ENCODE results near the gene SCARB1. TPM values are rescaled to one million over a fixed set of nuclear protein-coding genes. Genes with fewer than 3 reads are reported as not detected.
A peak's percentile ranks its signal among the peaks of the same experiment; 100 is the strongest.

The SCARB1 gene
- total and polyA plus RNA-seq, 9 of the 15 experiments (the other 6 are each of a cell fraction or from before 2014, with no cell fraction given) = 0.56 to 157 (median 52.8) TPM

GRCh38 chr12:124783087-124783486, 80.6 kb downstream of the SCARB1 start:
- 94% methylated on average over 5 of the region's 5 CpGs for WGBS (ENCODE audit: insufficient coverage, low coverage, missing lambda C conversion rate)
- in situ Hi-C loops (cut with MboI) = no loop called here
- no peak for ATAC-seq
- Histone ChIP-seq H3K4me2 (ENCODE audit: insufficient read depth, low read length) (no peak overlapping the region), H3K9me3 (replicated peaks; ENCODE audit: control insufficient read depth, insufficient read depth, low read depth, low read length) (no peaks in the 10 kb centered on the region), H3K79me2 (ENCODE audit: control insufficient read depth, insufficient read depth, low read length) (no peaks in the 10 kb centered on the region), H3K4me1 (replicated peaks in 1 of 2; ENCODE audit: control insufficient read depth in 2 of 2, insufficient read depth in 2 of 2, low read length in 2 of 2) (peaks cover 0 to 23% of the 10 kb centered on the region in 2 experiments; a peak in 2 of 5 replicates), H3K9ac (ENCODE audit: insufficient read depth in 1 of 2, low read depth in 2 of 2, low read length in 2 of 2) (no peak overlapping the region), H4K20me1 (replicated peaks; ENCODE audit: control insufficient read depth, insufficient read depth, low read length) (no peaks in the 10 kb centered on the region), H3K9me1 (ENCODE audit: control insufficient read depth, insufficient read depth, low read length) (peaks cover 2% of the 10 kb centered on the region), H3K36me3 (ENCODE audit: control insufficient read depth, insufficient read depth, low read length) (peaks cover 84% of the 10 kb centered on the region; the same call in 2 of the 3 replicates), H2AFZ (ENCODE audit: low read depth, low read length) (no peak overlapping the region), H3K27ac (ENCODE audit: extremely low read depth, low read depth, low read length) (no peak overlapping the region), H3K27me3 (ENCODE audit: control insufficient read depth in 2 of 2, insufficient read depth in 2 of 2, low read length in 2 of 2) (no peaks in the 10 kb centered on the region), H3K4me3 (no peak overlapping the region)
- intact Hi-C loops (cut with micrococcal nuclease) = no loop called here
- ChIA-PET CTCF (ENCODE audit: low intra/inter-chr PET ratio) (no interaction called here), POLR2A (interaction anchor here (0.7 kb wide), 1 partner anchor 427 kb away, joined by 3 read pairs; no protein-coding TSS in a partner anchor)
- no peak for TF ChIP-seq KLF16 (IDR thresholded peaks at IDR 0.05)
- TF ChIP-seq ETV1 (tag; conservative IDR thresholded peaks at IDR 0.05; ENCODE audit: low read depth) = no peak
- TF ChIP-seq C11orf30 (IDR thresholded peaks at IDR 0.05; ENCODE audit: low read depth) = no peak
- TF ChIP-seq ARID4B (CRISPR knock-in tag; IDR thresholded peaks at IDR 0.05) = no peak
- TF ChIP-seq ZNF121 (CRISPR knock-in tag; conservative IDR thresholded peaks at IDR 0.05) = peak; percentile 52
- TF ChIP-seq GTF2B (IDR thresholded peaks at IDR 0.05; ENCODE audit: extremely low read depth, insufficient read length) = no peak
- peak; percentile 9 for TF ChIP-seq RBM25 (IDR thresholded peaks at IDR 0.05; ENCODE audit: low read depth, low read length, severe bottlenecking)
- no TSS peak for BruUV-seq (replicated peaks)
- no peak for FAIRE-seq
- no peak for DNase-seq (ENCODE audit: extremely low read depth in 1 of 4, low spot score in 3 of 4)
